Loucy (cell line): ENCODE results near the gene MYOM3.

Experiments used
- H2AFZ ChIP-seq: fragments of 200-600 bp; sonication (generic); 2 replicates; pipeline ENCODE4 v1.6.0; 2016; ENCODE audit warnings: antibody characterized with exemption, mild to moderate bottlenecking, low read length, moderate library complexity
- H3F3A ChIP-seq: fragments of 200-600 bp; 2 replicates; pipeline ENCODE4 v1.6.0; 2016; ENCODE audit warnings: antibody characterized with exemption, low read depth, mild to moderate bottlenecking
- H3K27me3 ChIP-seq: fragments of 200-600 bp; sonication (generic); 2 replicates; pipeline ENCODE4 v1.6.1; 2014; ENCODE audit warnings: low read length, mild to moderate bottlenecking; ENCODE audit not compliant: insufficient read depth, poor library complexity, severe bottlenecking
- H3K36me3 ChIP-seq: fragments of 200-600 bp; sonication (generic); 2 replicates; pipeline ENCODE4 v1.6.1; 2016; ENCODE audit warnings: low read length; ENCODE audit not compliant: insufficient read depth
- H3K4me1 ChIP-seq: fragments of 200-600 bp; sonication (generic); 2 replicates; pipeline ENCODE4 v1.5.1; 2014; ENCODE audit warnings: low read length, mild to moderate bottlenecking; ENCODE audit not compliant: insufficient read depth, poor library complexity, severe bottlenecking
- H3K4me2 ChIP-seq: fragments of 200-600 bp; sonication (generic); 2 replicates; pipeline ENCODE4 v1.6.0; 2014; ENCODE audit warnings: antibody characterized with exemption, low read length, low read depth, mild to moderate bottlenecking; ENCODE audit not compliant: poor library complexity, severe bottlenecking
- H3K4me3 ChIP-seq: fragments of 200-600 bp; sonication (generic); 2 replicates; pipeline ENCODE4 v1.5.1; 2014; ENCODE audit warnings: low read length, mild to moderate bottlenecking, mixed read lengths; ENCODE audit not compliant: poor library complexity, severe bottlenecking
- H3K79me2 ChIP-seq: fragments of 200-600 bp; sonication (generic); 2 replicates; pipeline ENCODE4 v1.6.1; 2014; ENCODE audit warnings: low read length; ENCODE audit not compliant: insufficient read depth
- H3K9ac ChIP-seq: fragments of 200-600 bp; sonication (generic); 2 replicates; pipeline ENCODE4 v1.6.0; 2014; ENCODE audit warnings: mild to moderate bottlenecking, low read depth, low read length, moderate library complexity; ENCODE audit not compliant: poor library complexity, severe bottlenecking
- H3K9me2 ChIP-seq: fragments of 200-600 bp; sonication (generic); replicated peaks from 2 replicates; pipeline ENCODE4 v1.6.1; 2016; ENCODE audit warnings: low read depth, low read length, mixed read lengths
- H3K9me3 ChIP-seq: fragments of 200-600 bp; sonication (generic); 2 replicates; pipeline ENCODE4 v1.6.1; 2014; ENCODE audit warnings: mild to moderate bottlenecking, antibody characterized with exemption, low read length, low read depth; ENCODE audit not compliant: insufficient read depth
- H4K20me1 ChIP-seq: fragments of 200-600 bp; sonication (generic); 2 replicates; pipeline ENCODE4 v1.6.0; 2014; ENCODE audit warnings: antibody characterized with exemption, low read length, mild to moderate bottlenecking; ENCODE audit not compliant: insufficient read depth, poor library complexity, severe bottlenecking
- CTCF ChIP-seq: fragments of 200-600 bp; sonication (generic); conservative IDR thresholded peaks from 2 replicates; pipeline ENCODE4 v1.5.1; 2014; ENCODE audit warnings: mild to moderate bottlenecking, antibody characterized with exemption, low read length
- EZH2phosphoT487 ChIP-seq: fragments of 200-600 bp; IDR thresholded peaks from 2 replicates; pipeline ENCODE4 v1.6.1; 2018; ENCODE audit warnings: antibody characterized with exemption, mild to moderate bottlenecking, moderate library complexity, borderline replicate concordance

Gene MYOM3

DNA sequence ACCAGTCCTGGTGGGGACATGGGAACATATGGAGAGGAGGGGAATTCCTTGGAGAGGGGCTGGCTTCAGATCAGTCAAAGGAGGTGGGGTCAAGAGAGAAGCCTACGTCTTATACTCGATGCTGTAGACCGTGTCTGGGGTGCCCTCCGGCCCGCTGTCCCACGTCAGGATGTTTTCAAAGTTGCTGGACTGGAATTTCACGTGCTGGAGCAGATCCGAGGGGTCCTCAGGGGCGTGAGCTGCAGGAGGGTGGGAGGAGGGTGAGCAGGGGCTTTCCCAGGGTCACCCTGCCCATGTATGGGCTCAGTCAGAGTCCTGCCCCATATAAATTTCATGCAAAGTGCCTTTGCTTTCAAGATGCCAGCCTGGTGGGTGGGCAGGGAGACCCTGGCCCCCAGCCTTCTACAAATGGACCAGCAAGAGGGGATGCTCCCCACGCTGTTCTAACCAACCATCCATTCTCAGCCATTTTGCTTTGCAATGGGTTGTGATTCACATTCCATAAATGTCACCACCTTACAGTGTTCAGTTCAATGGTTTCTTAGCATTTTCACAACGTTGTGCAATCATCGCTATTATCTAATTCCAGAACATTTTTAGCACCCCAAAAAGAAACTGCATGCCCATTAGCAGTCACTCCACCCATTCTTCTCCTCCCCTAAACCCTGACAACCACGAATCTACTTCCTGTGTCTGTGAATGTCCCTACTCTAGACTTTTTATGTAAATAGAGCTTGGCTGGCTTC lies 26.7 kb upstream of the MYOM3 start:
- TF ChIP-seq CTCF, result no peak
- TF ChIP-seq EZH2phosphoT487, result no peak
- Histone ChIP-seq H3K9ac (no peak overlapping the region), H3K36me3 (no peaks in the 10 kb centered on the region), H3K4me2 (no peak overlapping the region), H3K79me2 (no peaks in the 10 kb centered on the region), H2AFZ (no peak overlapping the region), H3F3A (no peaks in the 10 kb centered on the region), H3K27me3 (no peaks in the 10 kb centered on the region), H3K4me1 (no peaks in the 10 kb centered on the region), H4K20me1 (no peaks in the 10 kb centered on the region), H3K4me3 (no peak overlapping the region), H3K9me3 (no peaks in the 10 kb centered on the region), H3K9me2 (no peaks in the 10 kb centered on the region)

DNA sequence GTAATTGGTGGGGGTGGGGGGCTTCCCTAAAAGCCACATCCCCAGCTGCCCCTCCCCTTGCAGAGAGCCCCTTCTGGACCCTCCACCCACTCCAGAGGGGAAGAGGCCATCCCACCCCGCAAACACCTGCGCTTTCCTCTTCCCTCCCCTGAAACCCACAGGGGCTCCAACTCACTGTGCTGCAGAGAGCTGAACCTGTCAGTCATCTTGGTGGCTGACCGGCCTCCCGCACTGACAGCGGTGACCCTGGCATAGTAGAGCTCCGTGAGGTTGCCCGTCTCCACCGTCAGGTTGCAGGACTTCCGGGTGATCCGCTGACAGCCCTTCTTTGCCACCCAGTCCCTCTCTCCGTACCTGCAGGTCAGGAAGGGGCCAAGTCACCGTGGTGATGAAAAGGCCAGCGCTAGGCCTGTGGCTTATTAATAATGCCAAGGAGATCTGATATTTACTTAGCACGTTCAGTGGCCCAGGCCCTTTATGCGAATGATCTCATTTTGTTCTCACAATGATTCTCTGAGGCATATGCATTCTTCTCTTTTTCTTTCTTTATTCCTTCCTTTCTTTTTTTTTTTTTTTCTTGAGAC lies 25.1 kb upstream of the MYOM3 start:
- Histone ChIP-seq H3K27me3 (no peaks in the 10 kb centered on the region), H2AFZ (no peak overlapping the region), H3K4me1 (no peaks in the 10 kb centered on the region), H3K4me3 (no peak overlapping the region), H3K9ac (no peak overlapping the region), H3K79me2 (no peaks in the 10 kb centered on the region), H3K4me2 (no peak overlapping the region), H3K9me2 (no peaks in the 10 kb centered on the region), H3K36me3 (no peaks in the 10 kb centered on the region), H4K20me1 (no peaks in the 10 kb centered on the region), H3F3A (no peaks in the 10 kb centered on the region), H3K9me3 (no peaks in the 10 kb centered on the region)
- TF ChIP-seq CTCF, result no peak
- TF ChIP-seq EZH2phosphoT487, result no peak

DNA sequence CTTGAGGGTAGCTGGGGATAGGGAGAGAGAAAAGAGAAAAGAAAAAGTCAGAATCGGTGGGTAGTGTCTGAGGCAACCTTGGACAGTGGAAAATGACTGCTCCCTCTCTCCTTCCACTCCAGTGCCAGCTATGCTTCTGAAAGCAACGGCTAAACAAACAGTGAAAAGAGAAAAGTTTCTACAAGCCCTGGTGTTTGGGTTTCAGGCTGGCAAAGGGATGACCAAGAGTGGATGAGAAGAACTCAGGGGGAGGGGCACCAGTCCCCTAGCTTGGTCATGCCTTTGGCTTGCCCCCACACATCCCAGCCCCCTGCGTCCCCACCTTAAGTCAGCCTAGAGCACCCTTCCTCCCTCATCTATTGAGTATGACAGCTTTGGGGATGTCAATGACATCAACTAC lies 22.4 kb upstream of the MYOM3 start:
- Histone ChIP-seq H2AFZ (no peak overlapping the region), H3K27me3 (no peaks in the 10 kb centered on the region), H3K79me2 (no peaks in the 10 kb centered on the region), H3K4me1 (no peaks in the 10 kb centered on the region), H3F3A (no peaks in the 10 kb centered on the region), H3K9ac (no peak overlapping the region), H4K20me1 (no peaks in the 10 kb centered on the region), H3K9me3 (peaks cover 9% of the 10 kb centered on the region; the same call in 1 of the 2 replicates), H3K4me3 (no peak overlapping the region), H3K4me2 (no peak overlapping the region), H3K36me3 (no peaks in the 10 kb centered on the region), H3K9me2 (no peaks in the 10 kb centered on the region)
- TF ChIP-seq CTCF (no peak), EZH2phosphoT487 (no peak)
